GM13976 (cell line): ENCODE measurements around the gene GALNT10.

Experiments
- DNase-seq: peaks from one replicate; pipeline ENCODE4 v3.0.0; 2012; ENCODE audit warnings: low spot score
- CTCF ChIP-seq: IDR thresholded peaks from 2 replicates; pipeline ENCODE4 v1.5.1; 2012; ENCODE audit warnings: borderline replicate concordance, mild to moderate bottlenecking; ENCODE audit not compliant: insufficient read depth; ENCODE audit errors: extremely low read depth, missing control alignments, control extremely low read depth
- in situ Hi-C: fragments of 300-500 bp; cut with MboI; formaldehyde crosslinking; loops from one replicate; pipeline ENCODE4 v1.12.0; 2022; ENCODE audit warnings: low sequenced_read_pairs, mixed read lengths, inconsistent platforms; ENCODE audit not compliant: unreplicated experiment

Gene GALNT10

GRCh38 chr5:154273963-154274827 lies 83.7 kb downstream of the GALNT10 start:
- no peak for TF ChIP-seq CTCF
- in situ Hi-C loops = no loop called here
- DNase-seq = no peak

GRCh38 chr5:154274828-154275185 lies 84.3 kb downstream of the GALNT10 start:
- in situ Hi-C loops = no loop called here
- DNase-seq = no peak
- TF ChIP-seq CTCF = no peak

GRCh38 chr5:154275566-154275965 lies 85.0 kb downstream of the GALNT10 start:
- in situ Hi-C loops = no loop called here
- no peak for DNase-seq
- TF ChIP-seq CTCF = no peak

GRCh38 chr5:154276261-154276972 lies 85.9 kb downstream of the GALNT10 start:
- in situ Hi-C loops = no loop called here
- no peak for DNase-seq
- TF ChIP-seq CTCF = no peak

- in situ Hi-C loops = no loop called here
- no peak for TF ChIP-seq CTCF
- no peak for DNase-seq
Measured at GRCh38 chr5:154276973-154277331, 86.4 kb downstream of the GALNT10 start.

GRCh38 chr5:154277499-154277898 lies 87.0 kb downstream of the GALNT10 start:
- in situ Hi-C loops = no loop called here
- DNase-seq = no peak
- TF ChIP-seq CTCF = no peak
